HG03354 (cell line): ENCODE measurements around the gene CHRM4.
A peak's percentile ranks its signal among the peaks of the same experiment; 100 is the strongest.

Experiments
- ATAC-seq: cut with Tn5 transposase; IDR thresholded peaks from one replicate; pipeline ENCODE4 v1.9.1; 2021; ENCODE audit warnings: mild to moderate bottlenecking; ENCODE audit not compliant: unreplicated experiment, poor library complexity, severe bottlenecking

CHRM4 gene

GRCh38 chr11:46353698-46354097, 37.9 kb downstream of the CHRM4 start:
- no peak for ATAC-seq

DNA sequence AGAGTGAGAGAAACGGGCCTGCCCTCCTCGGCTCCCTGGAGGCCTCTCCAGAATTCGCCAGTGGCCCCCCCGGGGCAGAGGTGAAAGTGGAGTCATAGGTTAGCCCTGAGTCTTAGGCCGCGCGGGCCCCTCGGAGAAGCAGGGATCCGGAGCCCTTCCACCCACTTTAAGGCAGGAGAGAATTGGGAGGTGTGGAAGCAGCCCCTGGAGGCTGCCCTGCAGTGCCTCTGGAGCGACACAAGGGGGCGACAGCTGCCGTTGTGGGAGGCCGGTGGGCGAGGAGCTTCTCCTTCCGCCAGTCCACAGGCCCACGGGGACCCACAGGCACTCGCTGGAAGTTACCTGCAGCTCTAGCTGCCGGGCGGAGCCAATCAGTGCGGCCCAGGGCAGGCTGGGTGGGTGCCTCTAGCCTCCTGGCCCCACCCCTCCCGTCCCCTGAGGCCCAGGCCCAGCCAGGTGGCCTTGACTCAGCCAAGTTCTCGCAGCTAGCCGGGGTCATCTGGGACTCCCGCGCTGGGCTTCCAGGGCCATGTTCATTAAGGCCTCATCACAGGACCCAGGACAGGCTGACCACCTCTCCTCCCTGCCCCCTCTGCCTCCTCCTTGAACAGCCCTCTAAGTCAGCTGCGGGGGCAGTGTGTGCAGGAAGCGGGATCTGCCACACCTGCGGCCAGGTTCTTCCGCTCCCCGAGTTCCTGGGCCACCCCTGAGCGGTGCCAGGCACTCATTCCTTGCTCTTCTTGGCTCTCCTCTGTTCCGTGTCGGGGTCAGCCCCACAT, 39.3 kb downstream of the CHRM4 start:
- ATAC-seq = no peak

DNA sequence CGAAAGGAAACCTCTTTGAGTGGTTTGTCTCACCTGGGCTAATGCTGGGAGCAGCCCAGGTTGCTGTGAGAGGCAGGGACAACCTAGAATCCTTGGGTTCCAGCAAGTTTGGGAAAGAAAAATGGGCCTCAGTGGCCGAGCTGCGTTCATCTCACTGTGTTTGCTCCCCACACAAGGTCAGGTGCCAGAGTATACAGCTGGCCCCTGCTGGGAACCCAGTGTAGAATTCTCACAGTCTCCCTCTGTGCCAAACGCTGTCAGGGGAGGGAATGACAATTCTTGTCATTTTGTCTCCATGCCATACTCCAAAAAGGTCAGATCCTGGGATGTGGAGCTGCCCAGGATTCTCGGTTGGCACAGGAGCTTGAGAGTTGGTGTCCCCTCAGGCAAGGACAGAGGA, 40.0 kb downstream of the CHRM4 start:
- ATAC-seq = no peak

DNA sequence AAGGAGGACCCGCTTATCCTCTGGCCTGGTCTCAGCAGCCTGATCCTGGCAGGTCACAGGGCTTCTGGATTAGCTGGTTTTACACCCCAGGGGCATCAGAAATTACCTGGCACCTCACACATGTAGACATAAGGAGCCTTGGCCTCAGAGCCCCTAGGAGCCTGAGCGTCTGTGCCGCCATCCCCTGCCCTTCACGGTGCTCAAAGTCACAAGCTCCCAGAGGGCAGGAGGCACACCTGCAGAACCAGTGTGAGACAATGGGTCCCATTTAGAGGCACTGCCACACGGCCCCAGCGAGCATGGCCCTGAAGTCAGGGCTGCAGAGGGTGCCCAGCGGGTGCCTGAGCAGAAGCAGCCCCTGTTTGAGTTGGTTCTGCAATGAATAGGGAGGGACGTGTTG, 40.4 kb downstream of the CHRM4 start:
- ATAC-seq = no peak

DNA sequence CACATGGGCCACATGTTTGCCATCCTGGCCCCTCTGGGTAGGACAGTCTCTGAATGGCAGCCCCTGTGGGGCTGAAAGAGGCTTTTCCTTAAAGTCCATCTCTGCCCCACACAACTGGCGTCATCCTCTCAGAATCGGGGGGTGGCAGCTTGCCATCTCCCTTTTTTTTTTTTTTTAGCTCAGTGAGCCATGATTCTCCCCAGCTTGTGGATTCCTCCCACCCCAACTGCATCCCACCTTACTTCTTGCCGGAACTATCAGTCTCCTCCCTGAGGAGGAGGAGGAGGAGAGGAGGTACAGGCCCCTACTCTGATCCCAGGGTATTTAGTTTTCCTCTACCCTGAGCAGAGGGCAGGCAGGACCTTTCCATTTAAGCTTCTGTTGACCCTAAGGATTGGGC, 40.9 kb downstream of the CHRM4 start:
- ATAC-seq = no peak

DNA sequence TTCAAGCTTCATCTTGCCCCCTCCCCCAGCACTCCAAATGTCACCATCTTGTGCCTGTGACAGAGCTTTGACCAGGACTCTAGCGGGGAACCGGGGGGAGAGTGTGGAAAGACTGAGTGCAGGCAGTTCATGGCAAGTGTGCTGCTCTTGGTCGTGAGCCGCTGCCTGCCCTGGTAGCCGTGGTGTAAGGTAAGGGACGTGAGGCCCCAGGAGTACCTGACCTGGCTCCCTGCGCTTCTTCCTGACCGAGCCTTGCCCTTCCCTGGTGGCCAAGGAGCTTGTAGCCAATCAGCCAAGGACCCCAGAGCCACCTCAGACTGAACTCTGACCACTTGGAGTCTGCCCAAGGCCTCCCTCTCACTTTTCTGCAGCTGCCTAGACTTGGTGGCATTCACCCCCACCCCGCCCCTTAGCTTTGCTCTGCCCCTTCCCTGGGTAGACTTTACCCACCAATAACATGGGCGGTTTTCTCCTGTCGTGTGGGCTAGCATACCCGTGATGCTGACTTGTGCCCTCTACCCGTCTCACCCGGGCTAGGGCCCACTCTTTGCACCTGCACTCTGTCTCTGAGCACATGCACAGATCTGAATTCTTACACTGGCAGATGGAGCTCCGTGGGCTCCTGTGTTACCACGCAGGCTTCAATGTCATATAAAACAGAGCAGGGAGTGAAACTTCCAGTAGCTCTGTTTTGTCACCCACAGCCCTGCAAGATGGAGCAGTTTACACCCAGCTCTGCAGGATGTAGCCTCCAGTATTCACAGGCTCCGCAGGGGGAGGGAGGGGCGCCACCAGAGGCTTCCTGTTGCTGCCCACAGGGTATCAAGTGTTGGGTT, 42.8 kb downstream of the CHRM4 start:
- ATAC-seq = no peak

- no peak for ATAC-seq
These were observed 43.8 kb downstream of the CHRM4 start for GRCh38 chr11:46347637-46348311.

- peak; percentile 68 for ATAC-seq
These were observed 44.5 kb downstream of the CHRM4 start, which contains the start of gene DGKZ for GRCh38 chr11:46346886-46347636. Gene DGKZ (plus strand): TSS chr11:46347463. CDS start chr11:46347660, 197 bp downstream.

DNA sequence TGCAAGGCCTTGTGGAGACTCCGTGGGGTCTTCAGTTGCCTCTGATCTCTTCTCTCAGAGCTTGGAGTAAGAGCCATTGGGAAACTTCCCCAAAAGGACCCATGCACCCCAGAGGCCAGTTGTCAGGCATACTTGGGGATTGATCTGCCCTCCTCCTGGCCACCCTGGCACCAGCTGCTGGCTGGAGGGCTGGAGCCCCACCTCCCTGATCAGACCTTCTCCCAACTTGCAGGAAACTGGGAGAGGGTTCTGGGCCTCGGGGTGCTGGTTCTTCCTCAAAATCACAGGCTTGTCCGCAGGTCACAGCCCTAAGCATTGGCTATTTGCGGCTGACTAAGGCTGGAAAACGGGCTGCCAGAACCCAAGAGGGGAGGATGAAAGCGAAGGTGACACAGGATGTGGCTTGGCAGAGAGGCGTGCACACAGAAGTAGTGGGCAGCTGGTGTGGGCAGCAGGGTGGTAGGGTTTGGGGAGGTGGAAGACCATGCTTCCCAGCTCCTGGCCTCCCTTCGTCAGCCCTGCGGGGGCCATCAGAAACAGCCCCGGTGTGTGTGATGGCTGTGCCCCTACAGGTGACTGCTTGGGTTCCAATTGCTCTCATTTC, 45.6 kb downstream of the CHRM4 start:
- ATAC-seq = no peak

- ATAC-seq = no peak
These were observed 46.4 kb downstream of the CHRM4 start for GRCh38 chr11:46345131-46345597.

DNA sequence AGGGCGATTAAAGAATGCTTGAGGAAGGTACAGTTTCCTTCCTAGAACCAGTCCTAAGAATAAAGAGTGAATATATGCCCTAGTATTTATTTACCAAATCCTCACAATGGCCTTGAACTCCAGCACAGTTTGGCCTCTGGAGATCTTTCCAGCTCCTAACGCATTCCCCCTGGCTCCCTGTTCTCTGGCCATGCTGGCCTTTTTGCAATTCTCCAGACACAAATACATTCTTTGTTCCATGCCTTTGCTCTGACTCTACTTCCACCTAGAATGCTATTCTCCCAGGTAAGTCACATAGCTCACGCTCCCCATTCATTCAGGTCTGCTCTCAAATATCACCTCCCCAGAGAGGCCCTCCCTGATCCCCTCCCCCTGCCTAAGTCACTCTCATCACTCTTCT, 48.1 kb downstream of the CHRM4 start:
- no peak for ATAC-seq

- no peak for ATAC-seq
These were observed 49.3 kb downstream of the CHRM4 start for GRCh38 chr11:46342239-46342638.

- ATAC-seq = no peak
These were observed 50.1 kb downstream of the CHRM4 start for GRCh38 chr11:46341454-46341853.

DNA sequence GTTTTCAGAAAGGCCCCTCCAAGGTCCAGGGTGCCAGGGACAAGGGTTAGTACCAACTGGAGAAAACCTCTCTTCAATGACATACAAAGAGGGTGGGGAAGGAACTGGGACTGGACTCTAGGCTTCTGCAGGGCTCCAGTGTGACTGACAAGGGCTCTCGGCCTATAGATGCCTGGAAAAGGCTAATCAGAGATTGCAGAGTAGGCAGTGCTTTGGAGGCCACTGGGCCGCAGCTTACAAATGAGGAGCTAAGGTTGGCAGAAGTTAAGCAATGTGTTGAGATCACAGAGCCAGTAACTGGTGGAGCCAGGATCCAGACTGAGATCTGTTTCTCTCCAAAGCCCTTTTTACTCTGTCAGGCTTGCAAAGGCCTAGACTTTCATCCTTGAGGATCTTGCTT, 51.8 kb downstream of the CHRM4 start:
- ATAC-seq = no peak

GRCh38 chr11:46338988-46339666, 52.4 kb downstream of the CHRM4 start:
- ATAC-seq = no peak

GRCh38 chr11:46338636-46338987, 53.0 kb downstream of the CHRM4 start:
- ATAC-seq = no peak

DNA sequence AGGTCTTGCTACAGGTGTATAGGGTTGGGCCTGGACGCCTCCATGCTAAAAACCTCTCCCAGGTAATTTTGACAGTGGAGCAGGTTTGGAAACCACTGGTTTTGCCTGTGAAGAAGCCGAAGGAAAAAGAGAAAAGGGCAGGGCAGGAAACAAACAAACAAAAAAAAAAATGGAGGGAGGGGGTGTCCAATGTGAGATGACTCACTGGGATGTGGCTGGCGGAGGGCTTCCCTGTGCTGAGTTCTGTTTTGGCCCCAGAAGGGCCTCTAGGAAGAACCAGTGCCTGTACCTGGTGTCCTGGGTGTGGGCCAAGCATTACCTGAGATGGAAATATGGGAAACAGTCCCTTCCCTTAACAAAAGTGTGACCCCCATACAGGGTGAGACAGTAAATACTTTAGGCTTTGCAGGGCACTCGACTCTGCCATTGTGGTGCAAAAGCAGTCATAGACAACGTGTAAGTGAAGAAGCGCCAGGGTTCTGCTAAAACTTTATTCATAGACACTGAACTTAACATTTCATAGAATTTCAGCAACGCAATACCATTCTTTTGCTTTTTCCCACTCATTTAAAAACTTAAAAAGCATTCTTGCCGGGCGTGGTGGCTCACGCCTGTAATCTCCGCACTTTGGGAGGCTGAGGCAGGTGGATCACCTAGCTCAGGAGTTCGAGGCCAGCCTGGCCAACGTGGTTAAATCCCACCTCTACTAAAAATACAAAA, 53.8 kb downstream of the CHRM4 start:
- ATAC-seq = no peak

- no peak for ATAC-seq
These were observed 54.9 kb downstream of the CHRM4 start for GRCh38 chr11:46336563-46337180.
